H9 (cell line): ENCODE results near the gene POLK. TPM values are rescaled to one million over a fixed set of nuclear protein-coding genes. Genes with fewer than 3 reads are reported as not detected.
"Not testable (repeated sequence)": the region's sequence is repeated elsewhere in the genome, so short reads cannot be mapped to it uniquely, and the experiment has no call there.

Experiments
- DNase-seq: peaks from one replicate; pipeline ENCODE4 v3.0.0-alpha.2; 2017
- H2AFZ ChIP-seq: one replicate; pipeline ENCODE4 v1.6.1; 2013; ENCODE audit warnings: mild to moderate bottlenecking, low read length, control low read depth, moderate library complexity
- H2AK5ac ChIP-seq: 2 replicates; pipeline ENCODE4 v1.6.1; 2013; ENCODE audit warnings: low read length, control low read depth, mixed read lengths; ENCODE audit not compliant: insufficient read length
- H2BK120ac ChIP-seq: one replicate; pipeline ENCODE4 v1.6.1; 2013; ENCODE audit warnings: low read depth, mild to moderate bottlenecking, low read length, control low read depth, inconsistent platforms; ENCODE audit not compliant: poor library complexity, severe bottlenecking
- H2BK12ac ChIP-seq: 2 replicates; pipeline ENCODE4 v1.6.1; 2013; ENCODE audit warnings: low read length, control low read depth, mixed read lengths, low read depth; ENCODE audit not compliant: insufficient read length
- H2BK15ac ChIP-seq: 2 replicates; pipeline ENCODE4 v1.6.1; 2013; ENCODE audit warnings: low read depth, low read length, control low read depth
- H2BK20ac ChIP-seq: one replicate; pipeline ENCODE4 v1.6.1; 2013; ENCODE audit warnings: low read depth, mild to moderate bottlenecking, low read length, control low read depth, inconsistent platforms; ENCODE audit not compliant: poor library complexity, severe bottlenecking
- H2BK5ac ChIP-seq: 2 replicates; pipeline ENCODE4 v1.6.1; 2013; ENCODE audit warnings: low read length, control low read depth, mixed read lengths; ENCODE audit not compliant: insufficient read length
- H3K14ac ChIP-seq: 2 replicates; pipeline ENCODE4 v1.6.1; 2013; ENCODE audit warnings: low read length, control low read depth; ENCODE audit not compliant: insufficient read depth
- H3K18ac ChIP-seq: 2 replicates; pipeline ENCODE4 v1.6.1; 2013; ENCODE audit warnings: low read depth, mild to moderate bottlenecking, mixed read lengths, low read length, control low read depth; ENCODE audit not compliant: insufficient read length
- H3K23ac ChIP-seq: 2 replicates; pipeline ENCODE4 v1.6.1; 2013; ENCODE audit warnings: low read length, control low read depth, mixed read lengths, low read depth; ENCODE audit not compliant: insufficient read length
- H3K23me2 ChIP-seq: 2 replicates; pipeline ENCODE4 v1.6.1; 2013; ENCODE audit warnings: low read depth, mild to moderate bottlenecking, mixed read lengths, low read length, control low read depth; ENCODE audit not compliant: insufficient read length, poor library complexity, severe bottlenecking
- H3K27ac ChIP-seq: 2 replicates; pipeline ENCODE4 v1.5.1; 2013; ENCODE audit warnings: low read length, control low read depth, mixed read lengths, low read depth; ENCODE audit not compliant: insufficient read length
- H3K27me3 ChIP-seq: 2 replicates; pipeline ENCODE4 v1.6.1; 2013; ENCODE audit warnings: low read length, control low read depth, inconsistent platforms; ENCODE audit not compliant: insufficient read depth
- H3K4ac ChIP-seq: 2 replicates; pipeline ENCODE4 v1.6.1; 2013; ENCODE audit warnings: low read depth, mild to moderate bottlenecking, control low read depth, inconsistent platforms, low read length, moderate library complexity
- H3K4me1 ChIP-seq: 2 replicates; pipeline ENCODE4 v1.6.1; 2013; ENCODE audit warnings: low read length, control low read depth, inconsistent platforms; ENCODE audit not compliant: insufficient read depth
- H3K4me2 ChIP-seq: 2 replicates; pipeline ENCODE4 v1.6.1; 2013; ENCODE audit warnings: low read length, control low read depth, mixed read lengths; ENCODE audit not compliant: insufficient read length, insufficient read depth
- H3K56ac ChIP-seq: 2 replicates; pipeline ENCODE4 v1.6.1; 2013; ENCODE audit warnings: low read depth, mild to moderate bottlenecking, mixed read lengths, low read length, control low read depth; ENCODE audit not compliant: insufficient read length
- H3K79me1 ChIP-seq: 2 replicates; pipeline ENCODE4 v1.6.1; 2013; ENCODE audit warnings: low read depth, mild to moderate bottlenecking, moderate library complexity, low read length, control low read depth, inconsistent platforms; ENCODE audit not compliant: insufficient read depth, poor library complexity, severe bottlenecking
- H3K79me2 ChIP-seq: 2 replicates; pipeline ENCODE4 v1.6.1; 2013; ENCODE audit warnings: low read length, control low read depth, inconsistent platforms; ENCODE audit not compliant: insufficient read depth
- H3K9ac ChIP-seq: 2 replicates; pipeline ENCODE4 v1.6.1; 2013; ENCODE audit warnings: low read length, control low read depth, mixed read lengths; ENCODE audit not compliant: insufficient read length; ENCODE audit errors: extremely low read depth
- H3K9me3 ChIP-seq: one replicate; pipeline ENCODE4 v1.6.1; 2013; ENCODE audit warnings: low read depth, low read length, inconsistent platforms; ENCODE audit not compliant: control insufficient read depth
- H3T11ph ChIP-seq: one replicate; pipeline ENCODE4 v1.6.1; 2013; ENCODE audit warnings: mild to moderate bottlenecking, low read length, control low read depth, inconsistent platforms
- H4K20me1 ChIP-seq: one replicate; pipeline ENCODE4 v1.6.1; 2013; ENCODE audit not compliant: control insufficient read depth, insufficient read length, insufficient read depth
- H4K5ac ChIP-seq: 2 replicates; pipeline ENCODE4 v1.6.1; 2013; ENCODE audit warnings: low read depth, mild to moderate bottlenecking, mixed read lengths, low read length, control low read depth; ENCODE audit not compliant: insufficient read length
- H4K8ac ChIP-seq: replicated peaks from 2 replicates; pipeline ENCODE4 v1.6.1; 2013; ENCODE audit warnings: low read length, control low read depth, mixed read lengths, low read depth; ENCODE audit not compliant: insufficient read length
- H4K91ac ChIP-seq: 2 replicates; pipeline ENCODE4 v1.6.1; 2013; ENCODE audit warnings: low read depth, mild to moderate bottlenecking, moderate library complexity, mixed read lengths, low read length, control low read depth; ENCODE audit not compliant: insufficient read length
- H3K27ac Mint-ChIP-seq, 3 experiments: 2 replicates in 2 of 3; 3 replicates in 1 of 3; pipeline ENCODE4 v1.8.0; 2020 to 2021; ENCODE audit warnings: mixed read lengths in 3 of 3, mild to moderate bottlenecking in 1 of 3, moderate library complexity in 1 of 3
- H3K27me3 Mint-ChIP-seq: 2 replicates; pipeline ENCODE4 v1.8.0; 2021; ENCODE audit warnings: low read depth, mild to moderate bottlenecking, moderate library complexity, mixed read lengths
- H3K36me3 Mint-ChIP-seq, 3 experiments: 2 replicates in 2 of 3; 3 replicates in 1 of 3; pipeline ENCODE4 v1.8.0; 2020 to 2021; ENCODE audit warnings: low read depth in 3 of 3, mixed read lengths in 3 of 3; ENCODE audit not compliant: insufficient read depth in 1 of 3
- H3K4me1 Mint-ChIP-seq, 2 experiments: 2 replicates each; pipeline ENCODE4 v1.8.0; 2020; ENCODE audit warnings: mixed read lengths in 2 of 2
- H3K4me3 Mint-ChIP-seq, 2 experiments: 2 replicates in 1 of 2; 3 replicates in 1 of 2; pipeline ENCODE4 v1.8.0; 2020 to 2021; ENCODE audit warnings: mild to moderate bottlenecking in 2 of 2, mixed read lengths in 2 of 2, moderate library complexity in 1 of 2
- H3K9me3 Mint-ChIP-seq, 2 experiments: 2 replicates in 1 of 2; 3 replicates in 1 of 2; pipeline ENCODE4 v1.8.0; 2020; ENCODE audit warnings: mild to moderate bottlenecking in 2 of 2, mixed read lengths in 2 of 2, moderate library complexity in 1 of 2
- WGBS: extraction: QIAGEN DNeasy Blood & Tissue Kit; methylation state at CpG from one replicate; pipeline ENCODE4 v1.1.7; 2013; ENCODE audit warnings: missing lambda C conversion rate, low lambda C conversion rate, mixed read lengths; ENCODE audit not compliant: insufficient read length; ENCODE audit errors: extremely low coverage; 5-methylcytosine and 5-hydroxymethylcytosine counted together
- total RNA-seq: library from RNA; stranded (reverse); gene quantifications from 2 replicates; pipeline ENCODE4 v1.2.1, GENCODE V29; 2021
- TF ChIP-seq, protein P1 (sequence below): fragments of 200-600 bp; sonication (generic); conservative IDR thresholded peaks from 3 replicates; pipeline ENCODE4 v1.8.0; 2021; ENCODE audit warnings: antibody characterized with exemption, mild to moderate bottlenecking

The POLK gene
- total RNA-seq, 1 experiment from 2014 or later: 7.6 TPM

- Histone ChIP-seq H4K91ac (no peak overlapping the region), H2BK120ac (no peak overlapping the region), H3K4me2 (no peak overlapping the region), H3K23ac (no peak overlapping the region), H3K79me2 (no peaks in the 10 kb centered on the region; the same call in 1 of the 2 replicates), H4K5ac (no peak overlapping the region), H2AK5ac (no peak overlapping the region), H3K4ac (no peak overlapping the region), H2BK5ac (no peak overlapping the region), H2BK20ac (no peak overlapping the region), H3K56ac (no peak overlapping the region), H3K27me3 (no peaks in the 10 kb centered on the region), H3K4me1 (peaks cover 3% of the 10 kb centered on the region; the same call in 1 of the 2 replicates), H3K9me3 (no peaks in the 10 kb centered on the region), H3K9ac (no peak overlapping the region), H3K14ac (no peak overlapping the region), H3T11ph (no peak overlapping the region), H3K27ac (no peak overlapping the region), H2BK12ac (no peak overlapping the region), H3K18ac (no peak overlapping the region), H2AFZ (no peak overlapping the region), H3K79me1 (no peaks in the 10 kb centered on the region), H4K20me1 (no peaks in the 10 kb centered on the region), H2BK15ac (no peak overlapping the region), H3K23me2 (peaks cover 11% of the 10 kb centered on the region), H4K8ac (no peak overlapping the region)
- Mint-ChIP-seq H3K27ac (no peak overlapping the region), H3K27me3 (0 out of 2 replicates have a peak, but pooled peaks cover 3% of the 10 kb centered on the region), H3K36me3 (no peaks in the 10 kb centered on the region), H3K4me3 (no peak overlapping the region), H3K4me1 (peaks cover 33 to 47% of the 10 kb centered on the region in 2 experiments), H3K9me3 (no peaks in the 10 kb centered on the region)
- peak; percentile 51 for DNase-seq
- WGBS: no CpG with 5 or more reads among the region's 5 CpGs
- TF ChIP-seq, protein P1, sequence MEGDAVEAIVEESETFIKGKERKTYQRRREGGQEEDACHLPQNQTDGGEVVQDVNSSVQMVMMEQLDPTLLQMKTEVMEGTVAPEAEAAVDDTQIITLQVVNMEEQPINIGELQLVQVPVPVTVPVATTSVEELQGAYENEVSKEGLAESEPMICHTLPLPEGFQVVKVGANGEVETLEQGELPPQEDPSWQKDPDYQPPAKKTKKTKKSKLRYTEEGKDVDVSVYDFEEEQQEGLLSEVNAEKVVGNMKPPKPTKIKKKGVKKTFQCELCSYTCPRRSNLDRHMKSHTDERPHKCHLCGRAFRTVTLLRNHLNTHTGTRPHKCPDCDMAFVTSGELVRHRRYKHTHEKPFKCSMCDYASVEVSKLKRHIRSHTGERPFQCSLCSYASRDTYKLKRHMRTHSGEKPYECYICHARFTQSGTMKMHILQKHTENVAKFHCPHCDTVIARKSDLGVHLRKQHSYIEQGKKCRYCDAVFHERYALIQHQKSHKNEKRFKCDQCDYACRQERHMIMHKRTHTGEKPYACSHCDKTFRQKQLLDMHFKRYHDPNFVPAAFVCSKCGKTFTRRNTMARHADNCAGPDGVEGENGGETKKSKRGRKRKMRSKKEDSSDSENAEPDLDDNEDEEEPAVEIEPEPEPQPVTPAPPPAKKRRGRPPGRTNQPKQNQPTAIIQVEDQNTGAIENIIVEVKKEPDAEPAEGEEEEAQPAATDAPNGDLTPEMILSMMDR: no peak
Observed at GRCh38 chr5:75610201-75610600, 98.5 kb downstream of the POLK start.

GRCh38 chr5:75610859-75611310 is 99.2 kb downstream of the POLK start:
- H3K4ac ChIP-seq, H3K36me3 Mint-ChIP-seq, H3K9me3 ChIP-seq, H3K79me2 ChIP-seq, DNase-seq, H2AK5ac ChIP-seq, H3K79me1 ChIP-seq, H4K20me1 ChIP-seq, H3K4me1 ChIP-seq, H3K27me3 ChIP-seq, H2BK15ac ChIP-seq, H3K56ac ChIP-seq, H2BK120ac ChIP-seq, H4K91ac ChIP-seq, H3K18ac ChIP-seq, H3K9me3 Mint-ChIP-seq, H3K14ac ChIP-seq, H2BK20ac ChIP-seq, H4K8ac ChIP-seq, H3K23ac ChIP-seq, H3K27me3 Mint-ChIP-seq, H3T11ph ChIP-seq, H2BK5ac ChIP-seq, H4K5ac ChIP-seq, H2BK12ac ChIP-seq, H2AFZ ChIP-seq, H3K27ac ChIP-seq: not testable (repeated sequence)
- peak overlapping the region; percentile 74 to 84 for H3K4me3 Mint-ChIP-seq
- Histone ChIP-seq H3K4me2 (peak overlapping the region; percentile 93), H3K23me2 (peaks cover 11% of the 10 kb centered on the region), H3K9ac (peak overlapping the region; percentile 50)
- peak overlapping the region in 1 of 3 experiments; percentile 91; a peak in 2 of 7 replicates for H3K27ac Mint-ChIP-seq
- peaks cover 29 to 41% of the 10 kb centered on the region in 2 experiments for H3K4me1 Mint-ChIP-seq
- WGBS: no CpG with 5 or more reads among the region's 11 CpGs
